Measurements from ENCODE around the gene MOB4.

GRCh38 chr2:197502201-197502600 is 13.7 kb upstream of the MOB4 start:
- no peak for TF ChIP-seq CTCF (IDR thresholded peaks at IDR 0.05)
- no peak for TF ChIP-seq POLR2AphosphoS5 (IDR thresholded peaks at IDR 0.05)

Data from transverse colon (tissue), 4 donors.